ENCODE data around the gene TSPAN9. TPM values are rescaled to one million over a fixed set of nuclear protein-coding genes. Genes with fewer than 3 reads are reported as not detected.

TSPAN9 gene
- total RNA-seq, 2 donors from 2014 or later: 0.58 to 1.2 TPM

- Mint-ChIP-seq H3K4me3 (no peak overlapping the region), H3K9me3 (no peaks in the 10 kb centered on the region), H3K36me3 (ENCODE audit: insufficient read depth in 2 of 2) (no peaks in the 10 kb centered on the region), H3K4me1 (ENCODE audit: low read depth) (no peaks in the 10 kb centered on the region), H3K27ac (no peak overlapping the region), H3K27me3 (ENCODE audit: low read depth) (no peaks in the 10 kb centered on the region)
- no peak for ATAC-seq (replicated peaks in 1 of 2)
- no peak for DNase-seq
Measured at GRCh38 chr12:3263939-3264922, 187.1 kb downstream of the TSPAN9 start.

DNA sequence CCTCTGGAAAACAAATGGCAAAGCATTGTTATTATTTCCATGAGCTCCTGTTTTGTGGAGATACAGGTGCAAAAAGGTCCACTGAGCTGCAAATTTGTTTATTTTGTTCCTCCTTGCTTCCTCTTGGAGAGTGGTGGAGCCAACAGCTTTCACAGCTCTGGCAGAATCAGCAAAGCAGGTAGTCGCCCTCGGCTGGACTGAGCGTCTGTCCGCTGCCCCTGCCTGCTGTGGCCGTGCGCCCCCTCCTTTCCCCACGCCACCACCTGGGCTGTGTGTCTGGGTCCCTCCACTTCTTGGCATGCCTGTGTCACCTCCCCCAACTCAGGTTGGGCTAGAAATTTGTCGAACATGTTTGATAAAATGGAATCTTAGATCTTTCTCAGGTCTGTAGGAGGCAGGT is 188.2 kb downstream of the TSPAN9 start:
- Mint-ChIP-seq H3K36me3 (ENCODE audit: insufficient read depth in 2 of 2) (no peaks in the 10 kb centered on the region), H3K27ac (no peak overlapping the region), H3K4me1 (ENCODE audit: low read depth) (no peaks in the 10 kb centered on the region), H3K27me3 (ENCODE audit: low read depth) (no peaks in the 10 kb centered on the region), H3K4me3 (no peak overlapping the region), H3K9me3 (no peaks in the 10 kb centered on the region)
- no peak for DNase-seq
- no peak for ATAC-seq (replicated peaks in 1 of 2)

GRCh38 chr12:3266638-3267037 is 189.5 kb downstream of the TSPAN9 start:
- Mint-ChIP-seq H3K27ac (no peak overlapping the region), H3K4me1 (ENCODE audit: low read depth) (no peaks in the 10 kb centered on the region), H3K36me3 (ENCODE audit: insufficient read depth in 2 of 2) (no peaks in the 10 kb centered on the region), H3K4me3 (no peak overlapping the region), H3K9me3 (no peaks in the 10 kb centered on the region), H3K27me3 (ENCODE audit: low read depth) (no peaks in the 10 kb centered on the region)
- DNase-seq (no peak), ATAC-seq (replicated peaks in 1 of 2) (no peak)

DNA sequence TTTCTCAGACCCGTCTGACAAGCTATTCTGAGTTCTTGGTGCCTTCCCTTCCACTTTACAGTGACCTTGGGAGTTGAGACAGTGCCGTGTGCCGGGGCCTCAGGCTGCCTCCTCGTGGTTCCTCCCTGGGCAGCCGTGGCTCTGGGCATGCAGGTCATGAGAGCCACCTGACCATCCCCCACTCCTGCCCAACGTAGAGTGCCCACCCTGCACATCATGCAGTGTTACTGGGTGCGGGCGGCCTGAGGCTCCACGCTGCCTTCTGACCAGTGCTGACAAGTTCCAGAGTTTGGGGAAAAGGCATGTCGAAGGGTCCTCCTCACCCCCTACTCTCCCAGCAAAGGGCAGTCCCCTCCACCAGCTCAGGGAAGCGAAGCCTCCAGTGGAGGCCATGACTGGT is 190.5 kb downstream of the TSPAN9 start:
- DNase-seq (no peak), ATAC-seq (replicated peaks in 1 of 2) (no peak)
- no peaks in the 10 kb centered on the region for H3K36me3 Mint-ChIP-seq (ENCODE audit: insufficient read depth in 2 of 2)
- no peaks in the 10 kb centered on the region for H3K27me3 Mint-ChIP-seq (ENCODE audit: low read depth)
- no peaks in the 10 kb centered on the region for H3K9me3 Mint-ChIP-seq
- no peak overlapping the region for H3K27ac Mint-ChIP-seq
- H3K4me1 Mint-ChIP-seq (ENCODE audit: low read depth): no peaks in the 10 kb centered on the region
- no peak overlapping the region for H3K4me3 Mint-ChIP-seq

DNA sequence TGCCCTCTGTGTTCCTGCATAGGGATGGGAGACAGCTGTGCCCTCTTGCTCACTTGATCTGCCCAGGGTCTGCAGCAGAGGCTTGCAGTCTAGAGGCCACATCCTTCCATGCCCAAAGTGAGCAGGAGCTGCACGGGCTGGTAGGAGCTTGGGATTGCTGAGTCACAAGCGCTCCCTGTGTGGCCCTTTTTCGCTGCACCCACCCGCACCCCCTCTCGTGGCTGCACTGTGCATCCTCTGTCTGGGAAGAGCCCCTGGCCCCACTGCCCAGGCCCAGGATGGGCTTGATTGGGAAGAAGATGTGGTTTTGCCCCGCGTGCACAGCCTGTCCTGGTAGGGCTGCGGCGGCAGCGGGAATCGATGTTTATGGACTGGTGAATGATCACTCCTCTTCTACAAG is 192.4 kb downstream of the TSPAN9 start:
- Mint-ChIP-seq H3K4me1 (ENCODE audit: low read depth) (no peaks in the 10 kb centered on the region), H3K36me3 (ENCODE audit: insufficient read depth in 2 of 2) (no peaks in the 10 kb centered on the region), H3K9me3 (no peaks in the 10 kb centered on the region), H3K27me3 (ENCODE audit: low read depth) (no peaks in the 10 kb centered on the region), H3K27ac (no peak overlapping the region), H3K4me3 (no peak overlapping the region)
- ATAC-seq (replicated peaks in 1 of 2) (no peak), DNase-seq (no peak)

DNA sequence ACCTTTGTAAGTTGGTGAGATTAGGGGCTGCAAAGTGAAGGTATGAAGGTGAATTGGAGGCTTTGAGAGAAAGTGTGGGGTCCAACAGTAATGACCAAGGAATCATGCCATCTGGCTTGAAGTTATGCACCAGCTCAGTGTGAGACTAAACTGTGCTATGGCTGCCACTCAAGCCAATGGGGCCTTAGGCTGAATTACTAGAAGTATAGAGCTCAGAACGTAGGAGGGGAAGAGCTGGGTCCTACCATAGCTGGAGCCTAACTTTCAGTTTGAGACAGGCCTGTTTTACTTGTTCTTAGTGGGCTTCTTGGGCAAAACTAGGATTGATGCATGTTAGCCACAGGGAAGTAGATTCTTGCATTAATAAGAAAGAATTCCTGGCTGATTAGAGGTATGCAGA is 194.0 kb downstream of the TSPAN9 start:
- Mint-ChIP-seq H3K4me3 (no peak overlapping the region), H3K4me1 (ENCODE audit: low read depth) (no peaks in the 10 kb centered on the region), H3K36me3 (ENCODE audit: insufficient read depth in 2 of 2) (no peaks in the 10 kb centered on the region), H3K9me3 (no peaks in the 10 kb centered on the region), H3K27me3 (ENCODE audit: low read depth) (peaks cover 2% of the 10 kb centered on the region), H3K27ac (no peak overlapping the region)
- DNase-seq (no peak), ATAC-seq (replicated peaks in 1 of 2) (no peak)

DNA sequence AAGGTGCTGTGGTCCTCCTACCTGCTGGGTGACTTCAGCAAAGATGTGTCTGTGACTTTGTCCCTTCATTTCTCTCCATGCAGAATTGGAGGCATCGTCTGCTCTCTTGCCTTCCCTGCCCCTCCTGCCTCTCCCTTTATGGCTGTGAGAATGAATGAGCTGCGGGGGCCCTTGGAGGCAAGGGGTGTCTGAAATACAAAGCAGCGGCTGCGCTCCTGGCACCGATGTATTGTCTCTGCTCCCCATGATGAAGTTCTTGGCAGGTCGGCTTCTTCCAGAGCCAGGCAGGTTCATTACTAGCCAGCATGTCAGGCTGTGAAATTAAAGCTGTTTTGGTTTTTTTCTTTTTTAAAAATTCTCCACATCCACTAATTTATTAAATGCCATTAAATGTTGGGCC is 194.5 kb downstream of the TSPAN9 start:
- no peaks in the 10 kb centered on the region for H3K9me3 Mint-ChIP-seq
- ATAC-seq (replicated peaks in 1 of 2): no peak
- H3K27me3 Mint-ChIP-seq (ENCODE audit: low read depth): peaks cover 7% of the 10 kb centered on the region
- no peaks in the 10 kb centered on the region for H3K36me3 Mint-ChIP-seq (ENCODE audit: insufficient read depth in 2 of 2)
- no peak for DNase-seq
- H3K27ac Mint-ChIP-seq: no peak overlapping the region
- no peak overlapping the region for H3K4me3 Mint-ChIP-seq
- H3K4me1 Mint-ChIP-seq (ENCODE audit: low read depth): no peaks in the 10 kb centered on the region

DNA sequence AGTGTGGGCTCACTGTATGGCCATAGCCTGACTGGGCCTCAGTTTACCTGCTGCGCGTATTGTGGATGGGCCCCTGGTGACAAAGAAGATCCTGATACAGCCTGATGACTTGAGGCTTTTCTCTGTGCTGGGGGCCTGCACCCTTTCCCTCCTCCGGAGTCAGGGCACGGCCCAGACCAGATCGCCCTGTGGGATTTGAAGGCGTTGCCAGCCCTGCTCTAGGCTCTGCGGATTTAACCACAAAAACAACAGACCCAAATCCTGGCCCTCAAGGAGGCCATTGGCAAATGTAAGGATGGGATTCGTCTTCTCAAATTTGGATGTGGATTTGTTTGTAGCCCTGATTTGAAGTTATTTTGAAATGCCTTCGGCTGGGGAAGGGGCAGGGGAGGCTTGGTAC is 195.8 kb downstream of the TSPAN9 start:
- H3K27ac Mint-ChIP-seq: no peak overlapping the region
- H3K4me1 Mint-ChIP-seq (ENCODE audit: low read depth): no peaks in the 10 kb centered on the region
- no peaks in the 10 kb centered on the region for H3K9me3 Mint-ChIP-seq
- no peaks in the 10 kb centered on the region for H3K36me3 Mint-ChIP-seq (ENCODE audit: insufficient read depth in 2 of 2)
- no peak overlapping the region for H3K4me3 Mint-ChIP-seq
- DNase-seq (no peak), ATAC-seq (replicated peaks in 1 of 2) (no peak)
- H3K27me3 Mint-ChIP-seq (ENCODE audit: low read depth): peaks cover 19% of the 10 kb centered on the region

GRCh38 chr12:3273409-3273853 is 196.3 kb downstream of the TSPAN9 start:
- H3K9me3 Mint-ChIP-seq: no peaks in the 10 kb centered on the region
- no peak overlapping the region for H3K4me3 Mint-ChIP-seq
- H3K27me3 Mint-ChIP-seq (ENCODE audit: low read depth): peaks cover 23% of the 10 kb centered on the region
- DNase-seq: no peak
- H3K4me1 Mint-ChIP-seq (ENCODE audit: low read depth): no peaks in the 10 kb centered on the region
- no peak for ATAC-seq (replicated peaks in 1 of 2)
- no peak overlapping the region for H3K27ac Mint-ChIP-seq
- no peaks in the 10 kb centered on the region for H3K36me3 Mint-ChIP-seq (ENCODE audit: insufficient read depth in 2 of 2)

- no peak overlapping the region for H3K27ac Mint-ChIP-seq
- no peak for ATAC-seq (replicated peaks in 1 of 2)
Measured at GRCh38 chr12:3274664-3275063, 197.5 kb downstream of the TSPAN9 start.

DNA sequence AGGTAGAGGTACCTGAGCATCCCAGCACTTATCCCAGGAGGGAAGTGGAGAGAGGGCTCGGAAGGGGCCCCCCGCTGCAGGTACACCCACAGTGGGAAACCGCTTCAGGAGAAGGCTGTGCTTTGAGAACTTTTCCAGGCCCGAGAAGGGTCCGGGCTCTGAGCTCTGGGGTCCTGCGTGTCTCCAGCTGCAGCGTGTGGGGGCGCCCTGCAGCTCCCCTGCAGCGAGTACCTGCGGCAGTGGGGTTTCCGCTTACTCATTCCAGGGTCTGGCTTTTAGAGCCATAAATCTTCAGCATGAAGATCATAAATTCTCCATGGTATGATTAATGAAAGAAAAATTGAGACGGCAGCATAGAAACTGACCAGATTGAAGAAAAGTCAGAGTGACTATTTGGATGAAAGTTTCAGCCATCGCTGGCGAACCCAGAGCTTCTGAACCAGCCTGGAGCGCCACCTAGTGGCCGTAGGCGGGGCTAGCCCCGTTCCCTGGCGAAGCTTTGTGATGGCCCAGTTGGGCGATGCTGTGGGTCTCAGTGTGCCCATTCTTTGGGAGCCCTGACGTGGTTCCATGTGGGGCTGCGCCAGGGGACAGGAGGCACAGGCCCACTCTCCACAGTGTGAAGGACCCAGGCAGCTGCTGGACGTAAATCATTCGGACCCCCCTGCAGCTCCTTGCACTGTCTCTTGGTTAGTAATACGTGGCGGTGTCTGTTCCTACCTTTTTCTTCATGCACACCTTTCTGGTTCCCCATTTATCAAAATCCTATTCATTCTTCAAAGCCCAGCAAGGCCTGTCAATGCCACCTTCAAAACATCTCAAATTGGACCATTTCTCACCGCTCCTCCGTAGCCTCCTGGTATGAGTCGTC is 198.2 kb downstream of the TSPAN9 start:
- H3K4me3 Mint-ChIP-seq: peak overlapping the region in 1 of 2 donors; percentile 26
- H3K27me3 Mint-ChIP-seq (ENCODE audit: low read depth): peaks cover 27% of the 10 kb centered on the region
- no peaks in the 10 kb centered on the region for H3K4me1 Mint-ChIP-seq (ENCODE audit: low read depth)
- H3K9me3 Mint-ChIP-seq: no peaks in the 10 kb centered on the region
- DNase-seq: peak; percentile 69 to 82
- peak; percentile 76 to 77 for ATAC-seq (replicated peaks in 1 of 2)
- H3K27ac Mint-ChIP-seq: no peak overlapping the region
- no peaks in the 10 kb centered on the region for H3K36me3 Mint-ChIP-seq (ENCODE audit: insufficient read depth in 2 of 2)

More at GRCh38 chr12:3274664-3275063, 197.5 kb downstream of the TSPAN9 start:
- DNase-seq: no peak
- H3K4me3 Mint-ChIP-seq: no peak overlapping the region
- no peaks in the 10 kb centered on the region for H3K9me3 Mint-ChIP-seq
- no peaks in the 10 kb centered on the region for H3K36me3 Mint-ChIP-seq (ENCODE audit: insufficient read depth in 2 of 2)
- peaks cover 27% of the 10 kb centered on the region for H3K27me3 Mint-ChIP-seq (ENCODE audit: low read depth)
- H3K4me1 Mint-ChIP-seq (ENCODE audit: low read depth): no peaks in the 10 kb centered on the region

DNA sequence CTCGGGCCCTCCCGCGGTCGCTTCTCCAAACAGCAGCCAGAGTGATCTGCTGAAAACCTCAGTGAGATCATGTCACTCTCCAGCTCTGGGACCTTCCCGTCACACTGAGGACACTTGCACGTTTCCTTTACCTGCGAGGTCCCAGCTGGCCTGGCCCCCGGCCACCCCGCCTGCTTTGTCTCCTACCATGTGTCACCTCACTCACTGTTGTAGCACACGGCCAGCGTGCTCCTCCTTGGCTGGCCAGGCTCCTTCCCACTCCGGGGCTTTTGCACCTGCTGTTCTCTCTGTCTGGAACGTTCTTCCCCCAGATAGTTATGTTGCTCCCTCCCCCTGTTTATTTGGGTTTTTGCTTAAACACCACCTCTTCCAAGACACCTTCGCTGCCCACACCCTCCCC is 199.0 kb downstream of the TSPAN9 start:
- Mint-ChIP-seq H3K4me1 (ENCODE audit: low read depth) (no peaks in the 10 kb centered on the region), H3K9me3 (no peaks in the 10 kb centered on the region), H3K36me3 (ENCODE audit: insufficient read depth in 2 of 2) (no peaks in the 10 kb centered on the region), H3K27ac (no peak overlapping the region), H3K4me3 (peak overlapping the region in 1 of 2 donors; percentile 29), H3K27me3 (ENCODE audit: low read depth) (peaks cover 27% of the 10 kb centered on the region)
- DNase-seq (no peak), ATAC-seq (replicated peaks in 1 of 2) (no peak)

DNA sequence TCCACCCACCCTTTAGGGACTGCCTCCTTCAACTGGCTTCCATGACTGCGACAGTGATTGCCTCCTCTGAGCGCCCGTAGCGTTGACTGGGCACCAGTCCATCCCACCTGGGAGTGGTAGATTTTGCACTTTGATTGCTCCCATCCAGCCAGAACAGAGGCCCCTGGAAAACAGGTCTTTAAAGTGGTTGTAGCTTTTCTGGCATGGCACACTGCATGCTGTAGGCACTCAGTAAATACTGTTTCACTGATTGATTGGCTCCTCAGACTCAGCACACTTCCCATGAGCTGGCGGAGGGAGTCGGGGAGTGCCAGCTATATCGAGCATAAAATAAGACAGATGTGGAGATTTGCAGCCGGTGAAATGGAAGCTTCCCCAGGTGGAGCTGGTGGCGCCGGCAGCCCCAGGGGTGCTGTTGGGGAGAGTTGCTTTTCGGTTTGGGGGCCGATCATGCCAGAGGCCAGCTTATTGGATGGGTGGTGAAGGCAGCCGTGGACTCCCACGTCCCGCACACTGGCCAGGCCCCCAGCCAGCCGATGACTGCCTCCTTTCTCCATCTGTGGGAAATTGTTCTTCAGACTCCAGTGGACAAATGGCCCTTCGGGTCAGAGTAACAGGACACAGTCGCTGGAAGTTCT is 200.2 kb downstream of the TSPAN9 start:
- Mint-ChIP-seq H3K27ac (no peak overlapping the region), H3K27me3 (ENCODE audit: low read depth) (peaks cover 27% of the 10 kb centered on the region), H3K36me3 (ENCODE audit: insufficient read depth in 2 of 2) (no peaks in the 10 kb centered on the region), H3K4me3 (no peak overlapping the region), H3K9me3 (no peaks in the 10 kb centered on the region), H3K4me1 (ENCODE audit: low read depth) (no peaks in the 10 kb centered on the region)
- ATAC-seq (replicated peaks in 1 of 2): no peak
- DNase-seq: no peak

Measured in activated T-cell treated with anti-CD3 and anti-CD28 coated beads, Interleukin-2, amount 50 U/mL, for 72 hours (primary cell).